Transverse colon (tissue), 4 donors: ENCODE measurements around the gene BLTP3A. TPM values are rescaled to one million over a fixed set of nuclear protein-coding genes. Genes with fewer than 3 reads are reported as not detected.

Experiments
- DNase-seq: peaks from one replicate; pipeline ENCODE4 v3.0.0-alpha.2; 2019
- H3K27ac ChIP-seq, 4 donors: fragments of 200-600 bp; sonication (generic); 2 replicates each; pipeline ENCODE4 v1.5.1; 2016 to 2018; ENCODE audit warnings: inconsistent platforms in 4 of 4
- H3K27me3 ChIP-seq: fragments of 200-600 bp; sonication (generic); 2 replicates; pipeline ENCODE4 v1.5.1; 2017; ENCODE audit warnings: inconsistent platforms
- H3K36me3 ChIP-seq, 4 donors: fragments of 200-600 bp; sonication (generic); 2 replicates each; pipeline ENCODE4 v1.5.1; 2017 to 2019; ENCODE audit warnings: inconsistent platforms in 4 of 4
- H3K4me1 ChIP-seq, 4 donors: fragments of 200-600 bp; sonication (generic); 2 replicates each; pipeline ENCODE4 v1.5.1; 2017 to 2020; ENCODE audit warnings: inconsistent platforms in 4 of 4
- H3K4me3 ChIP-seq, 4 donors: fragments of 200-600 bp; sonication (generic); 1 replicate in 1 of 4; 2 replicates in 3 of 4; pipeline versions ENCODE4 v1.5.1 to v1.6.1; 2017 to 2019; ENCODE audit warnings: inconsistent platforms in 4 of 4
- H3K9me3 ChIP-seq, 2 donors: fragments of 200-600 bp; sonication (generic); 2 replicates each; pipeline ENCODE4 v1.5.1; 2017 to 2019; ENCODE audit warnings: inconsistent platforms in 2 of 2
- CTCF ChIP-seq, 5 experiments: fragments of 200-600 bp in 3 of 5; fragments of 450-650 bp in 2 of 5; sonication (generic) in 3 of 5; IDR thresholded peaks; 1 replicate in 2 of 5; 2 replicates in 3 of 5; pipeline ENCODE4 v1.5.1; 2016 to 2017; ENCODE audit warnings: antibody characterized with exemption in 5 of 5, inconsistent platforms in 3 of 5, mild to moderate bottlenecking in 2 of 5, moderate library complexity in 1 of 5
- EP300 ChIP-seq: sonication (generic); formaldehyde crosslinking; IDR thresholded peaks from one replicate; pipeline ENCODE4 v1.6.1; 2017; ENCODE audit warnings: antibody characterized with exemption, low read depth
- POLR2A ChIP-seq: fragments of 450-650 bp; IDR thresholded peaks from one replicate; pipeline ENCODE4 v1.6.1; 2016; ENCODE audit warnings: antibody characterized with exemption, mild to moderate bottlenecking, moderate library complexity
- POLR2AphosphoS5 ChIP-seq, 3 donors: sonication (generic); formaldehyde crosslinking; IDR thresholded peaks; one replicate each; pipeline ENCODE4 v1.6.1; 2016; ENCODE audit warnings: antibody characterized with exemption in 3 of 3
- WGBS, 2 donors: methylation state at CpG; one replicate each; pipeline ENCODE4 v1.1.5; 2018; ENCODE audit warnings: low coverage in 1 of 2; 5-methylcytosine and 5-hydroxymethylcytosine counted together
- in situ Hi-C, 4 donors: fragments of 200-750 bp; cut with MboI; loops; one replicate each; pipeline versions ENCODE4 v1.15.0 to v1.15.1; 2017; ENCODE audit warnings: low sequenced_read_pairs in 3 of 4, low pct_ligation_motif_present in 1 of 4, low pct_unique_long_range_greater_than_20kb in 1 of 4
- intact Hi-C: fragments of 100-400 bp; cut with DNase I; formaldehyde crosslinking; loops from one replicate; pipeline ENCODE4 v1.15.1; 2023; ENCODE audit warnings: low total_unique reads
- total RNA-seq, 4 donors: library from RNA; depleted of rRNA; stranded (reverse); fragments of >200 nt; gene quantifications; one replicate each; pipeline ENCODE4 v1.1.0, GENCODE V29; 2016

Gene BLTP3A
- total RNA-seq, 4 donors from 2014 or later: 7.4 to 13.1 (median 9.9) TPM

DNA sequence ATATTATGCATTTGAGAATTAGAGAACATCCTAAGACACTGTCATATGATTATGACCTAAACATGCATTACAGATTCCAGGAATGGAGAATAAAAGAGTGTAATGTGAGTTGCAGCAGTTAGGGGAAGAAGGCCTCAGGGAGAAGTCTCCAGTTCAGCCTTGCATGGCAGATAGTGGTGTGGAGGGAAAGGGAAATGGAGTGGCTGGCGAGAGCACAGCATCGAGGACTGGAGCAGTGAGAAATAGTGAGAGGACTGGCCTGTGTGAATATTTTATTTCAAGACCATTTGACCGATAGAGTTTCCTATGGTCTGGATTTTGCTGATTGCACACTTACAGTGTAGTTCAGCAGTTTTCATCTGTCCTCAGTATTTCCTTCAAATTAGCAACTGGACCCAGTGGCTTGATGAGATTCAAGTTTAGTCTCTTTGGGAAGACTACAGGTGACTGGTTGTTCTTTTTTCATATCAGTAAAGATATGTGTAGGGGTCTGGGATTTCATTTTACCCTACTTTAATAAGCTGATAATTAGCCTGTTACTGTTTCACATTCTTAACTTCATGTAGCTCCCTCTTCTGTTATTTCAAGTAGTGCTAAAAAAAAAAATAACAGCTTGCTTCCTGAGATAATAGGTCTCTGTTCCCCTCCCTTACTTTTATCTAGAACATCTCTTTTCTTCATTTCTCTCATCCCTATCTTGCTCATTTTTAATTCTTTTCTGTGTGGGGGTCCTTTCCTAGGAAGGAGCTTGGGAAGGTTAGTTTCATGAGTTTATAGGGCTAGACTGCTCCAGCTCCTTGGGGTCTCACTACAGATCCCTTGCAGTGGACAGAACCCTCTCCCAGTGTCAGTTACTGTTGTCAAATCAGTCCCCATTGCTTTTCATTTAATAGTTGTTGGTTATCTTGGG lies 27.9 kb downstream of the BLTP3A start:
- DNase-seq: no peak
- TF ChIP-seq CTCF (IDR thresholded peaks at IDR 0.05) (no peak), POLR2AphosphoS5 (IDR thresholded peaks at IDR 0.05) (no peak), POLR2A (no peak), EP300 (no peak)
- in situ Hi-C loops: no loop called here
- WGBS, 2 donors: 82 to 88% methylated on average over 3 of the region's 3 CpGs
- H3K36me3 ChIP-seq: peaks cover 0 to 18% (median 4%) of the 10 kb centered on the region in 4 donors
- no peaks in the 10 kb centered on the region for H3K9me3 ChIP-seq
- H3K27me3 ChIP-seq: no peaks in the 10 kb centered on the region
- peaks cover 0 to 14% (median 0%) of the 10 kb centered on the region in 4 donors for H3K4me1 ChIP-seq
- no peak overlapping the region for H3K27ac ChIP-seq
- intact Hi-C loops: no loop called here
- no peak overlapping the region for H3K4me3 ChIP-seq

- TF ChIP-seq POLR2A (no peak), EP300 (no peak), CTCF (IDR thresholded peaks at IDR 0.05) (no peak), POLR2AphosphoS5 (IDR thresholded peaks at IDR 0.05) (no peak)
Observed at GRCh38 chr6:34829137-34829536, 37.3 kb downstream of the BLTP3A start.

GRCh38 chr6:34832942-34833341 lies 41.1 kb downstream of the BLTP3A start:
- H3K4me1 ChIP-seq: no peaks in the 10 kb centered on the region
- no peak overlapping the region for H3K27ac ChIP-seq
- in situ Hi-C loops: no loop called here
- TF ChIP-seq POLR2A (no peak), POLR2AphosphoS5 (IDR thresholded peaks at IDR 0.05) (no peak), CTCF (IDR thresholded peaks at IDR 0.05) (no peak), EP300 (no peak)
- DNase-seq: no peak
- H3K9me3 ChIP-seq: no peaks in the 10 kb centered on the region
- no peaks in the 10 kb centered on the region for H3K27me3 ChIP-seq
- 94% methylated on average over 1 of the region's 1 CpG; no CpG with 5 or more reads in 1 of the 2 donors for WGBS, 2 donors
- peaks cover 0 to 20% (median 8%) of the 10 kb centered on the region in 4 donors for H3K36me3 ChIP-seq
- no peak overlapping the region for H3K4me3 ChIP-seq
- intact Hi-C loops: no loop called here

More at GRCh38 chr6:34829137-34829536, 37.3 kb downstream of the BLTP3A start:
- Histone ChIP-seq H3K9me3 (no peaks in the 10 kb centered on the region), H3K27ac (no peak overlapping the region), H3K27me3 (no peaks in the 10 kb centered on the region), H3K4me1 (no peaks in the 10 kb centered on the region), H3K36me3 (peaks cover 0 to 26% (median 4%) of the 10 kb centered on the region in 4 donors), H3K4me3 (no peak overlapping the region)
- 84 to 94% methylated on average over 2 of the region's 2 CpGs for WGBS, 2 donors
- no peak for DNase-seq
- in situ Hi-C loops: no loop called here
- intact Hi-C loops: no loop called here

DNA sequence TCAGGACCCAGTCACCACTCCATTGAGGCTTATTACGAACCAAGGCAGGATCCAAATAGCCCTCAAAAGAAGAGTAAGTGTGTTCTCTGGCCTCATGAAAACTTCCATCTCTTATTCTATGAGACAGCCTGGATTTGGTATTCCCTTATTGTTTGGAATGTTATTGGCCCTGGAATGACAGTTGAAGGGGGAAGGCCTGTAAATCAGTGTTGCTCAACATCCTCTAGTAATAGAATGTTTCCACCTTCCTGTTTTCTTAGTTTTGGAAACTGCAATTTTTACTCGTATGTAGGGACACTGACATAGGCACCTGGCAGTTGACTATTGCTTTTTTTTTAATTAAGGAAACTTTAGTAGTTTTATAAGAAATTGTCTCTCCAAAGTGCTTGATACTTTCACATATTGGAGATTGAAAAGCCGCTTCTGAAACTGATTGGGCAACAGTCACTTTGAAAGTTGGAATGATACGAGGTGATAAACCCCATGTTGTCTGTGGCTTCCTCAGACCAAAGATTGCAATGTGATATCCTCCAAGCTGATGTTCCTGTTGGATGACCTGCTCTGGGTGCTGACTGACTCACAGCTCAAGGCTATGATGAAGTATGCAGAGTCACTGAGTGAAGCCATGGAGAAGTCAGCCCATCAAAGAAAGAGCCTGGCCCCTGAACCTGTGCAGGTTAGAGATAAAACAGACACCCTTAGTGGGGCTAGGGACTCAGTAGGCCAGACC lies 43.1 kb downstream of the BLTP3A start:
- intact Hi-C loops: no loop called here
- peak overlapping the region in 1 of 4 donors; percentile 17 for H3K27ac ChIP-seq
- no peak for TF ChIP-seq POLR2A
- TF ChIP-seq EP300: no peak
- no peak for TF ChIP-seq POLR2AphosphoS5 (IDR thresholded peaks at IDR 0.05)
- no peak for TF ChIP-seq CTCF (IDR thresholded peaks at IDR 0.05)
- DNase-seq: no peak
- WGBS, 2 donors: 68 to 88% methylated on average over 2 to 4 of the region's 4 CpGs
- peaks cover 0 to 20% (median 6%) of the 10 kb centered on the region in 4 donors for H3K36me3 ChIP-seq
- in situ Hi-C loops: no loop called here
- H3K4me3 ChIP-seq: no peak overlapping the region
- no peaks in the 10 kb centered on the region for H3K4me1 ChIP-seq
- H3K27me3 ChIP-seq: no peaks in the 10 kb centered on the region
- H3K9me3 ChIP-seq: no peaks in the 10 kb centered on the region
